Loucy (cell line): ENCODE results near the gene ACLY.
"Not testable (repeated sequence)": the region's sequence is repeated elsewhere in the genome, so short reads cannot be mapped to it uniquely, and the experiment has no call there.

Experiments used
- H2AFZ ChIP-seq: fragments of 200-600 bp; sonication (generic); 2 replicates; pipeline ENCODE4 v1.6.0; 2016; ENCODE audit warnings: antibody characterized with exemption, mild to moderate bottlenecking, low read length, moderate library complexity
- H3F3A ChIP-seq: fragments of 200-600 bp; 2 replicates; pipeline ENCODE4 v1.6.0; 2016; ENCODE audit warnings: antibody characterized with exemption, low read depth, mild to moderate bottlenecking
- H3K27me3 ChIP-seq: fragments of 200-600 bp; sonication (generic); 2 replicates; pipeline ENCODE4 v1.6.1; 2014; ENCODE audit warnings: low read length, mild to moderate bottlenecking; ENCODE audit not compliant: insufficient read depth, poor library complexity, severe bottlenecking
- H3K36me3 ChIP-seq: fragments of 200-600 bp; sonication (generic); 2 replicates; pipeline ENCODE4 v1.6.1; 2016; ENCODE audit warnings: low read length; ENCODE audit not compliant: insufficient read depth
- H3K4me1 ChIP-seq: fragments of 200-600 bp; sonication (generic); 2 replicates; pipeline ENCODE4 v1.5.1; 2014; ENCODE audit warnings: low read length, mild to moderate bottlenecking; ENCODE audit not compliant: insufficient read depth, poor library complexity, severe bottlenecking
- H3K4me2 ChIP-seq: fragments of 200-600 bp; sonication (generic); 2 replicates; pipeline ENCODE4 v1.6.0; 2014; ENCODE audit warnings: antibody characterized with exemption, low read length, low read depth, mild to moderate bottlenecking; ENCODE audit not compliant: poor library complexity, severe bottlenecking
- H3K4me3 ChIP-seq: fragments of 200-600 bp; sonication (generic); 2 replicates; pipeline ENCODE4 v1.5.1; 2014; ENCODE audit warnings: low read length, mild to moderate bottlenecking, mixed read lengths; ENCODE audit not compliant: poor library complexity, severe bottlenecking
- H3K79me2 ChIP-seq: fragments of 200-600 bp; sonication (generic); 2 replicates; pipeline ENCODE4 v1.6.1; 2014; ENCODE audit warnings: low read length; ENCODE audit not compliant: insufficient read depth
- H3K9ac ChIP-seq: fragments of 200-600 bp; sonication (generic); 2 replicates; pipeline ENCODE4 v1.6.0; 2014; ENCODE audit warnings: mild to moderate bottlenecking, low read depth, low read length, moderate library complexity; ENCODE audit not compliant: poor library complexity, severe bottlenecking
- H3K9me2 ChIP-seq: fragments of 200-600 bp; sonication (generic); replicated peaks from 2 replicates; pipeline ENCODE4 v1.6.1; 2016; ENCODE audit warnings: low read depth, low read length, mixed read lengths
- H3K9me3 ChIP-seq: fragments of 200-600 bp; sonication (generic); 2 replicates; pipeline ENCODE4 v1.6.1; 2014; ENCODE audit warnings: mild to moderate bottlenecking, antibody characterized with exemption, low read length, low read depth; ENCODE audit not compliant: insufficient read depth
- H4K20me1 ChIP-seq: fragments of 200-600 bp; sonication (generic); 2 replicates; pipeline ENCODE4 v1.6.0; 2014; ENCODE audit warnings: antibody characterized with exemption, low read length, mild to moderate bottlenecking; ENCODE audit not compliant: insufficient read depth, poor library complexity, severe bottlenecking
- EZH2phosphoT487 ChIP-seq: fragments of 200-600 bp; IDR thresholded peaks from 2 replicates; pipeline ENCODE4 v1.6.1; 2018; ENCODE audit warnings: antibody characterized with exemption, mild to moderate bottlenecking, moderate library complexity, borderline replicate concordance
- TF ChIP-seq, protein P1 (sequence below): fragments of 200-600 bp; sonication (generic); conservative IDR thresholded peaks from 2 replicates; pipeline ENCODE4 v1.5.1; 2014; ENCODE audit warnings: mild to moderate bottlenecking, antibody characterized with exemption, low read length

Gene ACLY

DNA sequence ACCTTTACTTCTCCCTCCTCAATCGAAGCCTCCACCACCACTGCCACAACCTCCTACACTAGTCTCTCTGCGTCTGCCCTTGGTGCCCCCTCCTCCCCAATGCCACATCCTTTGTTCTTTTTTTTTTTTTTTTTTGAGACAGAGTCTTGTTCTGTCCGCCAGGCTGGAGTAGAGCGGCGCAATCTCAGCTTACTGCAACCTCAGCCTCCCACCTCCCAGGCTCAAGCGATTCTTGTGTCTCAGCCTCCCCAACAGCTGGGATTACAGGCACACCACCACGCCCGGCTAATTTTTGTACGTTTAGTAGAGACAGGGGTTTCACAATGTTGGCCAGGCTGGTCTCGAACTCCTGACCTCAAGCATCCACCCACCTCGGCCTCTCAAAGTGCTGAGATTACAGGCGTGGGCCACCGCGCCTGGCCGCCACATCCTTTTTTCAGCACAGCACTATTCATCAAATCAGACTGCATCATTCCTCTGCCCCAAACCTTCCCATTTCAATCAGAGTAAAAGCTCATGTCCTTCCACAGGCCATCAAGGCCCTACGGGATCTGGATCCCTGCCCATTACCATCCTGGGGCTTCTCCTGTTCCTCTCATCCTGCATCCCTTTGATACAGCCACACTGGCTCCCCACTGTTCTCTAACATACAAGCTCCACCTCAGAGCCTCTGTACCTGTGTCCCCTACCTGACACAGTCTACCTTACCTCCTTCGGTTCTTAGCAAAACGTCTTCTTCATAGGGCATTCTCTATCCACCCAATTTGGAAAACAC, 55.5 kb downstream of the ACLY start:
- H3K4me2 ChIP-seq: peak overlapping the region; percentile 98
- peak overlapping the region; percentile 91 for H3K4me3 ChIP-seq
- H3K27me3 ChIP-seq: no peaks in the 10 kb centered on the region
- H3K9me2 ChIP-seq: no peaks in the 10 kb centered on the region
- H3K4me1 ChIP-seq: peaks cover 44% of the 10 kb centered on the region
- H3K79me2 ChIP-seq: peaks cover 63% of the 10 kb centered on the region
- peak overlapping the region; percentile 84 for H3K9ac ChIP-seq
- no peak overlapping the region for H2AFZ ChIP-seq
- H3F3A ChIP-seq: peaks cover 3% of the 10 kb centered on the region; the same call in 1 of the 2 replicates
- no peak for TF ChIP-seq EZH2phosphoT487
- peaks cover 14% of the 10 kb centered on the region; the same call in 1 of the 2 replicates for H3K36me3 ChIP-seq
- peaks cover 45% of the 10 kb centered on the region for H4K20me1 ChIP-seq
- no peaks in the 10 kb centered on the region for H3K9me3 ChIP-seq

DNA sequence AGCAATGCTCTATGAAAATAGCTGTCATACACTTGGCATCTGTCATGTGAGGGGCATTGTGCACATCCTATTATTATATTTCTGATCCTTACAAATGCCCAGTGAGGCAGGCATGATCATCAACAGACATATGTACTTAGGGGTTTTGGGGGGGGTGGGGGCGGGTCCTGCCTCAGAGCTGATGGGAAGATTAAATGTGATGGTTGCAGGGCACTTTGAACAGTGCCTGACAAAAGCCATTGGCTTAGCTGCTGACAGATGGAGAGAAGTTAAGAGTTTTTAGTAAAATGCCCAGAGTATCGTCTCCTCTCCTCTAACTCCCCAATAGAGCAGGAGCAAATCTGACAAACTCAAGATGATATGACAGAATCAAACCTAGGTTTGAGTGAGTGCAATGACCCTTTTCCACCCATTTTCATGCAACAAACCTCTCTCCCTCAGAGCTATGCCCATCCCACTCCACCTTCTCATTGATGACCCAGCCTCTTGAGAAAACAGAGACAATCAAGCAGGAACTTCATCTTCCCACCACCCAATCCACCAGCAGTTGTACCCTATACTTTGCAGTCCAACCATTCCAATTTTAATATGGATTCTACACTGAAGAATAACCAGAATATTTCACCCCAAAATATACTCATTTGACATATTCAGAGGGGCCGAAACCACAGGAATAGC, 58.4 kb downstream of the ACLY start:
- H3K4me1 ChIP-seq: peaks cover 41% of the 10 kb centered on the region
- peaks cover 84% of the 10 kb centered on the region for H3K79me2 ChIP-seq
- H3K27me3 ChIP-seq: no peaks in the 10 kb centered on the region
- no peaks in the 10 kb centered on the region for H3K9me3 ChIP-seq
- H3K9me2 ChIP-seq: no peaks in the 10 kb centered on the region
- no peak overlapping the region for H2AFZ ChIP-seq
- peaks cover 49% of the 10 kb centered on the region for H4K20me1 ChIP-seq
- H3K36me3 ChIP-seq: no peaks in the 10 kb centered on the region
- H3F3A ChIP-seq: no peaks in the 10 kb centered on the region
- TF ChIP-seq, protein P1, sequence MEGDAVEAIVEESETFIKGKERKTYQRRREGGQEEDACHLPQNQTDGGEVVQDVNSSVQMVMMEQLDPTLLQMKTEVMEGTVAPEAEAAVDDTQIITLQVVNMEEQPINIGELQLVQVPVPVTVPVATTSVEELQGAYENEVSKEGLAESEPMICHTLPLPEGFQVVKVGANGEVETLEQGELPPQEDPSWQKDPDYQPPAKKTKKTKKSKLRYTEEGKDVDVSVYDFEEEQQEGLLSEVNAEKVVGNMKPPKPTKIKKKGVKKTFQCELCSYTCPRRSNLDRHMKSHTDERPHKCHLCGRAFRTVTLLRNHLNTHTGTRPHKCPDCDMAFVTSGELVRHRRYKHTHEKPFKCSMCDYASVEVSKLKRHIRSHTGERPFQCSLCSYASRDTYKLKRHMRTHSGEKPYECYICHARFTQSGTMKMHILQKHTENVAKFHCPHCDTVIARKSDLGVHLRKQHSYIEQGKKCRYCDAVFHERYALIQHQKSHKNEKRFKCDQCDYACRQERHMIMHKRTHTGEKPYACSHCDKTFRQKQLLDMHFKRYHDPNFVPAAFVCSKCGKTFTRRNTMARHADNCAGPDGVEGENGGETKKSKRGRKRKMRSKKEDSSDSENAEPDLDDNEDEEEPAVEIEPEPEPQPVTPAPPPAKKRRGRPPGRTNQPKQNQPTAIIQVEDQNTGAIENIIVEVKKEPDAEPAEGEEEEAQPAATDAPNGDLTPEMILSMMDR: no peak
- no peak for TF ChIP-seq EZH2phosphoT487
- peak overlapping the region; percentile 46 for H3K4me3 ChIP-seq
- peak overlapping the region; percentile 27 for H3K9ac ChIP-seq
- peak overlapping the region; percentile 65 for H3K4me2 ChIP-seq

DNA sequence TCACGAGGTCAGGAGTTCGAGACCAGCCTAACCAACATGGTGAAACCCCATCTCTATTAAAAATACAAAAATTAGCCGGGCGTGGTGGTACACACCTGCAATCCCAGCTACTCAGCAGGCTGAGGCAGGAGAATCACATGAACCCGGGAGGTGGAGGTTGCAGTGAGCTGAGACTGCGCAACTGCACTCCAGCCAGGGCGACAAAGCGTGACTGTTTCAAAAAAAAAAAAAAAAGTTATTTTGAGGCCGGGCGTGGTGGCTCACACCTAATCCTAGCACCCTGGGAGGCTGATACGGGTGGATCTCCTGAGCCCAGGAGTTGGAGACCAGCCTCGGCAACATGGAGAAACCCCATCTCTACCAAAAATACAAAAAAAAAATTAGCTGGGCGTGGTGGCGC, 67.4 kb downstream of the ACLY start:
- H3K9me3 ChIP-seq, H3K4me1 ChIP-seq, H3F3A ChIP-seq, H3K9me2 ChIP-seq, H3K9ac ChIP-seq, H3K4me3 ChIP-seq, H3K27me3 ChIP-seq, H3K4me2 ChIP-seq, H2AFZ ChIP-seq: not testable (repeated sequence)
- Histone ChIP-seq H3K36me3 (peaks cover 59% of the 10 kb centered on the region), H4K20me1 (peaks cover 25% of the 10 kb centered on the region), H3K79me2 (peaks cover 67% of the 10 kb centered on the region)

DNA sequence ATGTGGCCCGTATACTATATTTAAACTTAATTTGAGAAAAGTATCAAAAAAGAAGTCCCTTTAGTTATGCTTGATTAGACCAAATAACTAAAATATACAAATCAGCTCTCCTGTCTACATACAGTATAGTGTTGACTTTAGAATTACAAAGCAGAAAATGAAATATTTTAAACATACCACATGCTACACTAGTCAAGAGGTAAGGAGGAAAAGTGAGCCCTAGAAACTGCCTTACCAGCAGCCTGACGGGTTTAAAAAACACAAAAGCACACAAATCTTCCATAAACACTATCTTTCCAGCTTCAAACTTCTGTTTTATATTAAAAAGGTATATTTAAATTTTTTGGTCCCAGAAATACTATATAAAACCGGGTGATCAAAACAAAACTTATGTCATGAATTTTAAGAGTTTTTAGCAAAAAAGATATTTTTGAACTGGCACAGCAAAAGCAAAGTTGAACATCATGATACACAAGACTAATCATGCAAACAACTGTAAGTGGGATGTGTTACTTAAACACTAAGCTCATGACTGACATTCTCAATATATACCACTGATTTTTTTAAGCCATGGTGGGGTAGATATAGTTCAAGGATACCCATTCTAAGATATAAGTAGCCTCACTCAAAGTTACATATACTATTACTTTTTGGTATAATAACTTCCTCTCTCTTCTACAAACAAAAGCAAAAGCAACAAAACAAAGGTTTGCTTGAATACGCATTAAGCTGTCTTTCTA, 69.3 kb downstream of the ACLY start:
- H3K9ac ChIP-seq: no peak overlapping the region
- TF ChIP-seq EZH2phosphoT487: no peak
- TF ChIP-seq, protein P1: no peak
- H4K20me1 ChIP-seq: peaks cover 21% of the 10 kb centered on the region
- H3K4me1 ChIP-seq: no peaks in the 10 kb centered on the region
- no peaks in the 10 kb centered on the region for H3K9me2 ChIP-seq
- H3K36me3 ChIP-seq: peaks cover 52% of the 10 kb centered on the region
- H2AFZ ChIP-seq: no peak overlapping the region
- H3K4me2 ChIP-seq: peak overlapping the region; percentile 1
- H3K9me3 ChIP-seq: no peaks in the 10 kb centered on the region
- H3K79me2 ChIP-seq: peaks cover 55% of the 10 kb centered on the region; the same call in 1 of the 2 replicates
- H3K4me3 ChIP-seq: no peak overlapping the region
- no peaks in the 10 kb centered on the region for H3F3A ChIP-seq
- no peaks in the 10 kb centered on the region for H3K27me3 ChIP-seq
